ENCODE results near the gene MAGEB4.
"Not testable (repeated sequence)": the region's sequence is repeated elsewhere in the genome, so short reads cannot be mapped to it uniquely, and the experiment has no call there.

MAGEB4 gene, protein sequence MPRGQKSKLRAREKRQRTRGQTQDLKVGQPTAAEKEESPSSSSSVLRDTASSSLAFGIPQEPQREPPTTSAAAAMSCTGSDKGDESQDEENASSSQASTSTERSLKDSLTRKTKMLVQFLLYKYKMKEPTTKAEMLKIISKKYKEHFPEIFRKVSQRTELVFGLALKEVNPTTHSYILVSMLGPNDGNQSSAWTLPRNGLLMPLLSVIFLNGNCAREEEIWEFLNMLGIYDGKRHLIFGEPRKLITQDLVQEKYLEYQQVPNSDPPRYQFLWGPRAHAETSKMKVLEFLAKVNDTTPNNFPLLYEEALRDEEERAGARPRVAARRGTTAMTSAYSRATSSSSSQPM
- 0 reads per million in 3 donors for total RNA-seq

DNA sequence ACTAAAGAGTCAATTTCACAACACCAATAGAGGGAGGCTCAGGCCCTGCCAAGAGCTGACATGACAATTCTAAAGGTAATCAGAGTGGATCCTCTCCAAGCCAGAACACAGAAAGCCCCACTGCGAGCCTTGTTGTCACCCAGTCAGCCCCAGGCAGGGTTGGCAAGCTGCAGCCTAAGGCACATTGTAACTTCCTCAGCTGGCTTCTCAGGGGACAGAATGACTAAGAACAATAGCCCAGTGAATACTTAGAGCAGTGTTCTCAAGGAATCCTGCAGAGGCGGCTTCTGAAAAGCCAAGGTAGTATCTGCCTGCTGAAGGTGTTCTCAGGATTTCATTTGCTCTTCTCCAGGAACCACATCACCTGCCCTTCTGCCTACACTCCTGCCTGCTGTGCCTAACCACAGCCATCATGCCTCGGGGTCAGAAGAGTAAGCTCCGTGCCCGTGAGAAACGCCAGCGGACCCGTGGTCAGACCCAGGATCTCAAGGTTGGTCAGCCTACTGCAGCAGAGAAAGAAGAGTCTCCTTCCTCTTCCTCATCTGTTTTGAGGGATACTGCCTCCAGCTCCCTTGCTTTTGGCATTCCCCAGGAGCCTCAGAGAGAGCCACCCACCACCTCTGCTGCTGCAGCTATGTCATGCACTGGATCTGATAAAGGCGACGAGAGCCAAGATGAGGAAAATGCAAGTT, at the start of gene MAGEB4:
TSS of gene MAGEB4 (plus strand) at position 277 of the 692 bp plus-strand sequence. CDS start at position 413, 136 bp downstream.
- H3K4me3 ChIP-seq (ENCODE audit: insufficient read depth, low read depth, low read length, poor library complexity, severe bottlenecking) = no peak within 1 kb of the TSS
- no peak for DNase-seq
- H3K36me3 ChIP-seq (ENCODE audit: control insufficient read depth, insufficient read depth, low read length) = no peaks in the 10 kb centered on the region
- no peaks in the 10 kb centered on the region for H3K4me1 ChIP-seq (ENCODE audit: control insufficient read depth, insufficient read depth, low read length, poor library complexity, severe bottlenecking)
- H3K9me3 ChIP-seq (ENCODE audit: control insufficient read depth, low read length) = no peaks in the 10 kb centered on the region
- H3K27me3 ChIP-seq (replicated peaks; ENCODE audit: control insufficient read depth, insufficient read depth, low read length, poor library complexity, severe bottlenecking) = no peaks in the 10 kb centered on the region
- H3K27ac ChIP-seq (ENCODE audit: insufficient read depth, low read length, poor library complexity, severe bottlenecking) = no peak within 1 kb of the TSS

DNA sequence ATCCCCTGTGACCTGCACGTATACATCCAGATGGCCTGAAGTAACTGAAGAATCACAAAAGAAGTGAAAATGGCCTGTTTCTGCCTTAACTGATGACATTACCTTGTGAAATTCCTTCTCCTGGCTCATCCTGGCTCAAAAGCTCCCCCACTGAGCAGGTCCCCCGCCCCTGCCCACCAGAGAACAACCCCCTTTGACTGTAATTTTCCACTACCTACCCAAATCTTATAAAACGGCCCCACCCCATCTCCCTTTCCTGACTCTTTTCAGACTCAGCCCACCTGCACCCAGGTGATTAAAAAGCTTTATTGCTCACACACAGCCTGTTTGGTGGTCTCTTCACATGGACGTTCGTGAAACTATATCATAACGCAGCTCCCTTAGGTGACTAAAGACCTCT, 47.9 kb upstream of the MAGEB4 start:
- not testable (repeated sequence) for DNase-seq; H3K27ac ChIP-seq (ENCODE audit: insufficient read depth, low read length, poor library complexity, severe bottlenecking); H3K4me3 ChIP-seq (ENCODE audit: insufficient read depth, low read depth, low read length, poor library complexity, severe bottlenecking)

DNA sequence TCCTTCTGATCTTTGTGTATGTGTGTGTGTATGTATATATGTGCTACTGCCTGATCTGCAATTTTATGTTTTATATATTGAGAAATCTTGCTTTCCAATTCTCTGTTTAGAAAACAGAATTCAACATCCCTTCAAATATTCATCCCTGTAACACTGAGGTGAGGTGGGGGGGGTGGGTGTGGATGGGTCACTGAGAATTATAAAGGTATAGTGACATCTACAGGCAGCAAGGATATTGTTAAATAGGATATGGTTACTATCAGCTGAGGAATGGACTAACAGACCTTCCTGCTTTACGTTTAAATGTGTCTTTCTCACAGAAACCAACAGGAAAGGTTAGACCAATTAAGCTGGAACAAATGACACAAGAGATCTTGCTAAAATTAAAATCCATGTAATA, 45.5 kb upstream of the MAGEB4 start:
- no peaks in the 10 kb centered on the region for H3K9me3 ChIP-seq (ENCODE audit: control insufficient read depth, low read length)
- no peaks in the 10 kb centered on the region for H3K36me3 ChIP-seq (ENCODE audit: control insufficient read depth, insufficient read depth, low read length)
- H3K27me3 ChIP-seq (replicated peaks; ENCODE audit: control insufficient read depth, insufficient read depth, low read length, poor library complexity, severe bottlenecking) = no peaks in the 10 kb centered on the region
- H3K27ac ChIP-seq (ENCODE audit: insufficient read depth, low read length, poor library complexity, severe bottlenecking) = no peak overlapping the region
- no peak overlapping the region for H3K4me3 ChIP-seq (ENCODE audit: insufficient read depth, low read depth, low read length, poor library complexity, severe bottlenecking)
- no peaks in the 10 kb centered on the region for H3K4me1 ChIP-seq (ENCODE audit: control insufficient read depth, insufficient read depth, low read length, poor library complexity, severe bottlenecking)
- no peak for DNase-seq

More for the DNA sequence above, 47.9 kb upstream of the MAGEB4 start:
- not testable (repeated sequence) for H3K4me1 ChIP-seq (ENCODE audit: control insufficient read depth, insufficient read depth, low read length, poor library complexity, severe bottlenecking); H3K9me3 ChIP-seq (ENCODE audit: control insufficient read depth, low read length); H3K27me3 ChIP-seq (replicated peaks; ENCODE audit: control insufficient read depth, insufficient read depth, low read length, poor library complexity, severe bottlenecking); H3K36me3 ChIP-seq (ENCODE audit: control insufficient read depth, insufficient read depth, low read length)

DNA sequence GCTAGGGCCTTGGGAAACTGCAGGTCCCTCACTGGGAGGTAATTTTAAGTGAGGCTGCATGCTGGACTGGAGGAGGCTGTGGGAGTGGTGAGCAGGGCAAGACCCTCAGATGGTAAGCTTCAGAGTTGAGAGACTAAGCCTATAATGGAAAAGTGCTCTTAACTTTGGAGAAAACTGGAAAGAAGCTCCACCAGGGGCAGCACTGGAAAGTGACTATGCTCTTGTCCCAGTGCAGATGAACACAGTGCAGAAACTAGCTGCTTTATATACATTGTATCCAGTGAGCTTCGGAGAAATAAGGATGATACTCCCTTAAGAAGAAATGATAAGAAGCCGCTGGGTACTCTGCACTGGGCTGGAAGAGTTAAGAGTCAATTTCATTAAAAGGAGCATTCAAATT, 29.6 kb upstream of the MAGEB4 start:
- Histone ChIP-seq H3K36me3 (ENCODE audit: control insufficient read depth, insufficient read depth, low read length) (no peaks in the 10 kb centered on the region), H3K9me3 (ENCODE audit: control insufficient read depth, low read length) (no peaks in the 10 kb centered on the region), H3K4me3 (ENCODE audit: insufficient read depth, low read depth, low read length, poor library complexity, severe bottlenecking) (no peak overlapping the region), H3K4me1 (ENCODE audit: control insufficient read depth, insufficient read depth, low read length, poor library complexity, severe bottlenecking) (no peaks in the 10 kb centered on the region), H3K27me3 (replicated peaks; ENCODE audit: control insufficient read depth, insufficient read depth, low read length, poor library complexity, severe bottlenecking) (no peaks in the 10 kb centered on the region), H3K27ac (ENCODE audit: insufficient read depth, low read length, poor library complexity, severe bottlenecking) (no peak overlapping the region)
- no peak for DNase-seq

GRCh38 chrX:30215357-30215843, 26.4 kb upstream of the MAGEB4 start, which contains the start of gene MAGEB2:
TSS of gene MAGEB2 (plus strand) at chrX:30215563. CDS start at chrX:30218581, 3,018 bp downstream.
- H3K4me1 ChIP-seq (ENCODE audit: control insufficient read depth, insufficient read depth, low read length, poor library complexity, severe bottlenecking) = no peaks in the 10 kb centered on the region
- H3K27me3 ChIP-seq (replicated peaks; ENCODE audit: control insufficient read depth, insufficient read depth, low read length, poor library complexity, severe bottlenecking) = no peaks in the 10 kb centered on the region
- no peaks in the 10 kb centered on the region for H3K36me3 ChIP-seq (ENCODE audit: control insufficient read depth, insufficient read depth, low read length)
- no peak within 1 kb of the TSS for H3K27ac ChIP-seq (ENCODE audit: insufficient read depth, low read length, poor library complexity, severe bottlenecking)
- H3K9me3 ChIP-seq (ENCODE audit: control insufficient read depth, low read length) = no peaks in the 10 kb centered on the region
- H3K4me3 ChIP-seq (ENCODE audit: insufficient read depth, low read depth, low read length, poor library complexity, severe bottlenecking) = no peak within 1 kb of the TSS
- no peak for DNase-seq

- Histone ChIP-seq H3K27ac (ENCODE audit: insufficient read depth, low read length, poor library complexity, severe bottlenecking) (no peak overlapping the region), H3K4me3 (ENCODE audit: insufficient read depth, low read depth, low read length, poor library complexity, severe bottlenecking) (no peak overlapping the region), H3K4me1 (ENCODE audit: control insufficient read depth, insufficient read depth, low read length, poor library complexity, severe bottlenecking) (no peaks in the 10 kb centered on the region), H3K36me3 (ENCODE audit: control insufficient read depth, insufficient read depth, low read length) (no peaks in the 10 kb centered on the region), H3K9me3 (ENCODE audit: control insufficient read depth, low read length) (no peaks in the 10 kb centered on the region), H3K27me3 (replicated peaks; ENCODE audit: control insufficient read depth, insufficient read depth, low read length, poor library complexity, severe bottlenecking) (no peaks in the 10 kb centered on the region)
- no peak for DNase-seq
Observed at GRCh38 chrX:30217465-30217864, 24.3 kb upstream of the MAGEB4 start.

DNA sequence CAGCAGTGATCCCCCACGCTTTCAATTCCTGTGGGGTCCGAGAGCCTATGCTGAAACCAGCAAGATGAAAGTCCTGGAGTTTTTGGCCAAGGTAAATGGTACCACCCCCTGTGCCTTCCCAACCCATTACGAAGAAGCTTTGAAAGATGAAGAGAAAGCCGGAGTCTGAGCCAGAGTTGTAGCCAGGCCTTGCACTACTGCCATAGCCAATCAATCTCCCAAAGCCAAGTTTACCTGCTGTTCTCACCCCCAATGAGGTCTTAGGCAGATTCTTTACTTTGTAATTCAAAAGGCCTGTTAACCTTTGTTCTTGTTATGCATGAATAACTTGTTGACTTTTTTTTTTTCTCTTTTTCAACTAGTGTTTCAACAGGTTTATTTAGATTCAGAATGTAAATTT, 22.4 kb upstream of the MAGEB4 start:
- H3K4me3 ChIP-seq (ENCODE audit: insufficient read depth, low read depth, low read length, poor library complexity, severe bottlenecking) = no peak overlapping the region
- H3K4me1 ChIP-seq (ENCODE audit: control insufficient read depth, insufficient read depth, low read length, poor library complexity, severe bottlenecking) = no peaks in the 10 kb centered on the region
- no peaks in the 10 kb centered on the region for H3K27me3 ChIP-seq (replicated peaks; ENCODE audit: control insufficient read depth, insufficient read depth, low read length, poor library complexity, severe bottlenecking)
- no peaks in the 10 kb centered on the region for H3K9me3 ChIP-seq (ENCODE audit: control insufficient read depth, low read length)
- no peak overlapping the region for H3K27ac ChIP-seq (ENCODE audit: insufficient read depth, low read length, poor library complexity, severe bottlenecking)
- H3K36me3 ChIP-seq (ENCODE audit: control insufficient read depth, insufficient read depth, low read length) = no peaks in the 10 kb centered on the region
- no peak for DNase-seq

GRCh38 chrX:30220661-30221060, 21.1 kb upstream of the MAGEB4 start:
- Histone ChIP-seq H3K9me3 (ENCODE audit: control insufficient read depth, low read length) (no peaks in the 10 kb centered on the region), H3K4me3 (ENCODE audit: insufficient read depth, low read depth, low read length, poor library complexity, severe bottlenecking) (no peak overlapping the region), H3K36me3 (ENCODE audit: control insufficient read depth, insufficient read depth, low read length) (no peaks in the 10 kb centered on the region), H3K27me3 (replicated peaks; ENCODE audit: control insufficient read depth, insufficient read depth, low read length, poor library complexity, severe bottlenecking) (no peaks in the 10 kb centered on the region), H3K4me1 (ENCODE audit: control insufficient read depth, insufficient read depth, low read length, poor library complexity, severe bottlenecking) (no peaks in the 10 kb centered on the region), H3K27ac (ENCODE audit: insufficient read depth, low read length, poor library complexity, severe bottlenecking) (no peak overlapping the region)
- DNase-seq = no peak

GRCh38 chrX:30224536-30224935, 17.3 kb upstream of the MAGEB4 start:
- no peaks in the 10 kb centered on the region for H3K4me1 ChIP-seq (ENCODE audit: control insufficient read depth, insufficient read depth, low read length, poor library complexity, severe bottlenecking)
- H3K27ac ChIP-seq (ENCODE audit: insufficient read depth, low read length, poor library complexity, severe bottlenecking) = no peak overlapping the region
- no peak overlapping the region for H3K4me3 ChIP-seq (ENCODE audit: insufficient read depth, low read depth, low read length, poor library complexity, severe bottlenecking)
- H3K9me3 ChIP-seq (ENCODE audit: control insufficient read depth, low read length) = no peaks in the 10 kb centered on the region
- H3K27me3 ChIP-seq (replicated peaks; ENCODE audit: control insufficient read depth, insufficient read depth, low read length, poor library complexity, severe bottlenecking) = no peaks in the 10 kb centered on the region
- no peaks in the 10 kb centered on the region for H3K36me3 ChIP-seq (ENCODE audit: control insufficient read depth, insufficient read depth, low read length)
- no peak for DNase-seq

DNA sequence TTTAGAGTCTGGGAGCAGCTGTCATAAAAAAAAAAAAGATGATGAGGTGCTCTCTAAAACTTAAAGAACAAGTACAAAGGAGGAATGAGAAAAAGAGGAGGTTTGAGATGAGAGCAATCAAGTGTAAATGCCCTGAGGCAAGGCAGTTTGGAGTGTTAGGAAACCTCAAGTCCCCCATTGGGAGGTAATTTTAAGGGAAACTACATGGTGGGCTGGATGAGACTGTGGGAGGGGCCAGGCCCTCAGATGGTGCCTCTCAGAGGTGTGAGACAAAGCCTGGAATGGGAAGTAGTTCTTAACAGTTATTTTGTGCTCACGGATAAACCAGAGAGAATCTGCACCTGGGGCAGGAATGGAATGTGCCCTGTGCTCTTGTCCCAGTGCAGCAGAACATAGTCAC, 13.3 kb upstream of the MAGEB4 start:
- Histone ChIP-seq H3K36me3 (ENCODE audit: control insufficient read depth, insufficient read depth, low read length) (no peaks in the 10 kb centered on the region), H3K27me3 (replicated peaks; ENCODE audit: control insufficient read depth, insufficient read depth, low read length, poor library complexity, severe bottlenecking) (no peaks in the 10 kb centered on the region), H3K4me3 (ENCODE audit: insufficient read depth, low read depth, low read length, poor library complexity, severe bottlenecking) (no peak overlapping the region), H3K27ac (ENCODE audit: insufficient read depth, low read length, poor library complexity, severe bottlenecking) (no peak overlapping the region), H3K9me3 (ENCODE audit: control insufficient read depth, low read length) (no peaks in the 10 kb centered on the region), H3K4me1 (ENCODE audit: control insufficient read depth, insufficient read depth, low read length, poor library complexity, severe bottlenecking) (no peaks in the 10 kb centered on the region)
- no peak for DNase-seq

All from effector memory CD4-positive, alpha-beta T cell (primary cell).